Measurements from ENCODE around the gene TGFBR2.

Gene TGFBR2

GRCh38 chr3:30694668-30695067 is 88.3 kb downstream of the TGFBR2 start:
- no peak for DNase-seq (ENCODE audit: low read depth in 1 of 2, low spot score in 1 of 2)
- TF ChIP-seq GABPA (IDR thresholded peaks at IDR 0.05; ENCODE audit: low read depth) (no peak), CTCF (IDR thresholded peaks at IDR 0.05; ENCODE audit: insufficient read depth, low read length) (no peak), POLR2AphosphoS5 (IDR thresholded peaks at IDR 0.05; ENCODE audit: low read depth) (no peak), SPI1 (IDR thresholded peaks at IDR 0.05; ENCODE audit: borderline replicate concordance, low read depth) (no peak)
- TF ChIP-seq, protein P1, sequence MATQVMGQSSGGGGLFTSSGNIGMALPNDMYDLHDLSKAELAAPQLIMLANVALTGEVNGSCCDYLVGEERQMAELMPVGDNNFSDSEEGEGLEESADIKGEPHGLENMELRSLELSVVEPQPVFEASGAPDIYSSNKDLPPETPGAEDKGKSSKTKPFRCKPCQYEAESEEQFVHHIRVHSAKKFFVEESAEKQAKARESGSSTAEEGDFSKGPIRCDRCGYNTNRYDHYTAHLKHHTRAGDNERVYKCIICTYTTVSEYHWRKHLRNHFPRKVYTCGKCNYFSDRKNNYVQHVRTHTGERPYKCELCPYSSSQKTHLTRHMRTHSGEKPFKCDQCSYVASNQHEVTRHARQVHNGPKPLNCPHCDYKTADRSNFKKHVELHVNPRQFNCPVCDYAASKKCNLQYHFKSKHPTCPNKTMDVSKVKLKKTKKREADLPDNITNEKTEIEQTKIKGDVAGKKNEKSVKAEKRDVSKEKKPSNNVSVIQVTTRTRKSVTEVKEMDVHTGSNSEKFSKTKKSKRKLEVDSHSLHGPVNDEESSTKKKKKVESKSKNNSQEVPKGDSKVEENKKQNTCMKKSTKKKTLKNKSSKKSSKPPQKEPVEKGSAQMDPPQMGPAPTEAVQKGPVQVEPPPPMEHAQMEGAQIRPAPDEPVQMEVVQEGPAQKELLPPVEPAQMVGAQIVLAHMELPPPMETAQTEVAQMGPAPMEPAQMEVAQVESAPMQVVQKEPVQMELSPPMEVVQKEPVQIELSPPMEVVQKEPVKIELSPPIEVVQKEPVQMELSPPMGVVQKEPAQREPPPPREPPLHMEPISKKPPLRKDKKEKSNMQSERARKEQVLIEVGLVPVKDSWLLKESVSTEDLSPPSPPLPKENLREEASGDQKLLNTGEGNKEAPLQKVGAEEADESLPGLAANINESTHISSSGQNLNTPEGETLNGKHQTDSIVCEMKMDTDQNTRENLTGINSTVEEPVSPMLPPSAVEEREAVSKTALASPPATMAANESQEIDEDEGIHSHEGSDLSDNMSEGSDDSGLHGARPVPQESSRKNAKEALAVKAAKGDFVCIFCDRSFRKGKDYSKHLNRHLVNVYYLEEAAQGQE (IDR thresholded peaks at IDR 0.05; ENCODE audit: insufficient replicate concordance, low read depth), result no peak
- Histone ChIP-seq H3K27ac (replicated peaks) (no peak overlapping the region), H3K4me3 (replicated peaks; ENCODE audit: insufficient read depth, low read length) (no peak overlapping the region), H3K27me3 (ENCODE audit: insufficient read depth, poor library complexity, severe bottlenecking) (no peaks in the 10 kb centered on the region)

DNA sequence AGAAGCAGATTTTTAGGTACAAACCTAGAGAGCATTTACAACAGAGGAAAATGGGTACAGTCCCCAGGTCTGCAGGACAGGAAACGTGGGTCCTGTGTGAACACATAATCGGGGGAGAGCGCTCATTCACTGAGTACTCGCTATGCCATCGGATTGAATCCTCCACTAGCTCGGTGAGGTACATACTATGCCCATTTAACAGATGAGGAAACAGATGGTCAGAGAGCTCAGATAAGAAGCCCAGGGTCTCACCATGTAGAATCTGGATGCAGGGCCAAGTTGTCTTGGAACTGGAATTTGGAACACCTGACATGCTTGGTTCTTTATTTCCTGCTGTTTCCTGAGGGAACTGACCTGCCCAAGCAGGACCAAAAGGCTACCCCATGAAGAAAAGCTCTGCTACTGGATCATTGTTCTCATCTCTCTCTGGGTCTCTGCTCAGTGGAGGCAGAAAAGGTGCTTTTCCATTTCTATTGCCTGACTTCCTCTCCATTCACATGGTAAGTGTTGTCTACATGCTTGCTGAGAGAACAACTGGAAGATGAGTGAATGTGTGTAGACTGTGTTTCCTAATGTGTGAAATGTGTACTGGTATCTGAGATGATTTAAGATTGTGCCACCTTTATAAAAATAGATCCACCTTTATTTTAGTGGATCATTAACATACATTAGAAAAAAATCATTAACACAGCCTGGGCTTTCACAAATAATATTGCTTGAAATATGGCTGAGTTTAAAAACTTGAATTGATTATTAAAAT is 89.1 kb downstream of the TGFBR2 start:
- no peak for DNase-seq (ENCODE audit: low read depth in 1 of 2, low spot score in 1 of 2)
- Histone ChIP-seq H3K27me3 (ENCODE audit: insufficient read depth, poor library complexity, severe bottlenecking) (no peaks in the 10 kb centered on the region), H3K27ac (replicated peaks) (no peak overlapping the region), H3K4me3 (replicated peaks; ENCODE audit: insufficient read depth, low read length) (no peak overlapping the region)
- no peak for TF ChIP-seq CTCF (IDR thresholded peaks at IDR 0.05; ENCODE audit: insufficient read depth, low read length)

- no peaks in the 10 kb centered on the region for H3K27me3 ChIP-seq (ENCODE audit: insufficient read depth, poor library complexity, severe bottlenecking)
- H3K4me3 ChIP-seq (replicated peaks; ENCODE audit: insufficient read depth, low read length), result no peak overlapping the region
- TF ChIP-seq GABPA (IDR thresholded peaks at IDR 0.05; ENCODE audit: low read depth) (no peak), CTCF (IDR thresholded peaks at IDR 0.05; ENCODE audit: insufficient read depth, low read length) (no peak), SPI1 (IDR thresholded peaks at IDR 0.05; ENCODE audit: borderline replicate concordance, low read depth) (no peak), POLR2AphosphoS5 (IDR thresholded peaks at IDR 0.05; ENCODE audit: low read depth) (no peak)
- TF ChIP-seq, protein P1 (IDR thresholded peaks at IDR 0.05; ENCODE audit: insufficient replicate concordance, low read depth), result no peak
- no peak overlapping the region for H3K27ac ChIP-seq (replicated peaks)
- no peak for DNase-seq (ENCODE audit: low read depth in 1 of 2, low spot score in 1 of 2)
Measured at GRCh38 chr3:30696403-30696819, 90.0 kb downstream of the TGFBR2 start.

DNA sequence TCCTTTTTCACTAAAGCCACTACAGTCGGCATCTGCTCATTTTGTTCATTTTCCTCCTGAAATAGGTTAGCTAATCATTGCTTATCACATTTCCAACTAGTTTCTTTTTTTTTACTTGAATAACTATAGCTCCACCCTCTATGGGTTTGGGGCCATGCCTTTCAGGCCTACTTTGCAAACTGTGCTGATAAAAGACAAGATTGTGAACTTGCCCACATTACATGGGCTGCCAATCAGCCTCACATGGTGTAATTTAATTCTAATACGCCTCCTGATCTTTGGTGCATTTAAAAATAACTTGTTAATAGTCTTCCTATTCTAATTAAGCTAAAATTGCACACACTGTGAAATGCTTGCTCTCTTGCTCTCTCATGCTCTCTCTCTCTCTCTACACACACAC is 90.5 kb downstream of the TGFBR2 start:
- Histone ChIP-seq H3K4me3 (replicated peaks; ENCODE audit: insufficient read depth, low read length) (no peak overlapping the region), H3K27ac (replicated peaks) (no peak overlapping the region), H3K27me3 (ENCODE audit: insufficient read depth, poor library complexity, severe bottlenecking) (no peaks in the 10 kb centered on the region)
- no peak for DNase-seq (ENCODE audit: low read depth in 1 of 2, low spot score in 1 of 2)
- TF ChIP-seq, protein P1 (IDR thresholded peaks at IDR 0.05; ENCODE audit: insufficient replicate concordance, low read depth), result no peak

Measured in HL-60 (cell line).